ENCODE measurements around the gene ZNF90.
"Not testable (repeated sequence)": the region's sequence is repeated elsewhere in the genome, so short reads cannot be mapped to it uniquely, and the experiment has no call there.

The ZNF90 gene

DNA sequence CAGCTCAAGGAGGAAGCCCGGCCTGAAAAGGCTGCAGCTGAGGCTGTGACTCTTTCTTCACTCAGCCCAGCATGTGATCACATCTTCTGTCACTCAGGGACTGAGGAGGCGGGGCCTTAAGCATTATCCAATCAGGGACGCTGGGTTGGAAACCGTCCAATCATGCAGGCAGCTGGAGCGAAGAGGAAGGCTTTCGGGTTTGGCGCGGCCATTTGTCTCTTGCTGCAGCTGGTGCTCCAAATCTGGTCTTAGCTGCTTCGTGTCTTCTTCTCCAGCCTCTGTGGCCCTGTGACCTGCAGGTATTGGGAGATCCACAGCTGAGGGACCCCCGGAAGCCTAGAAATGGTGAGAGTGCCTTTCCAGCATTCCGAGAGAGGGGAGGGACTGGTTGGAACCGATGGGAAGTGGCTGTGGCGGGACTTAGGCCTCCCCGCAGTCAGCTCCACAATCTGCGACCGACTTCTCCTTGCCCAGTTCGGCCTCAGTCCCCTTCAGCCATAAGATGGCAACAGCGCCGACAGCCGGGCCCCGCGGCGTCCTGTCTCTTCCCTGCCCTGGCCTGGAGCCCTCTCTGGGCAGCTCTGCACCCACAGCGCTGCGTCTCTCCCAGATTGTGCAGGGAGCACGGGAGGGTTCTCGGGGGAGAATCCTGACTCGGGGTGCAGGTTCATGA, at the start of gene ZNF90:
Gene ZNF90 (plus strand): TSS at position 210 of the 673 bp plus-strand sequence. CDS start 133 bp downstream, at position 343.
- FAIRE-seq (no peak), DNase-seq (ENCODE audit: low spot score) (no peak)

DNA sequence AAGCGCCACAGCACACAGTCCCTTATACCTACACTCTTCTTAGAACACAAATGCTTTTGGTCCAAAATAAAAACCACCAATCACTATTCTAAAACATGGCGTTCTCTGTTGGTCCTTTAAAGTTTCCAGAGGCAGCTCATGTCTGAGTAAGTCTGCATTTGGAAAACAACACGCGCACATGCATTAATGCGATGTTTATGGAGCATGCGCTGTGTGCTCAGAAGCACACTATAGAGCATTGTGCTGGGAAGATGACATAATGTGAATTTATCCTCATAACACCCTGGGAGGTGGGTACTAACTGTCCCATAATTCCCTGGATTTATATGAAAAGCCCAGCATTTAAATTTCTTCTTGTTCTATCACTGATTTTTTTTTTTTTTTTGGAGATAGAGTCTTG, 49.2 kb upstream of the ZNF90 start:
- DNase-seq (ENCODE audit: low spot score) (no peak), FAIRE-seq (no peak)

- DNase-seq (ENCODE audit: low spot score) = no peak
- no peak for FAIRE-seq
Measured at GRCh38 chr19:20035935-20036334, 41.9 kb upstream of the ZNF90 start.

GRCh38 chr19:20038358-20039202, 39.2 kb upstream of the ZNF90 start:
- no peak for FAIRE-seq
- DNase-seq (ENCODE audit: low spot score) = no peak

- DNase-seq (ENCODE audit: low spot score) = peak; percentile 67
- no peak for FAIRE-seq
Measured at GRCh38 chr19:20039203-20039723, 38.5 kb upstream of the ZNF90 start, which contains the start of gene ZNF682. Gene ZNF682, minus strand, starts transcription at chr19:20039505. Its CDS starts 160 bp downstream, at chr19:20039345.

GRCh38 chr19:20044663-20045062, 33.1 kb upstream of the ZNF90 start:
- no peak for FAIRE-seq
- no peak for DNase-seq (ENCODE audit: low spot score)

GRCh38 chr19:20045742-20046141, 32.1 kb upstream of the ZNF90 start:
- FAIRE-seq; DNase-seq (ENCODE audit: low spot score): not testable (repeated sequence)

DNA sequence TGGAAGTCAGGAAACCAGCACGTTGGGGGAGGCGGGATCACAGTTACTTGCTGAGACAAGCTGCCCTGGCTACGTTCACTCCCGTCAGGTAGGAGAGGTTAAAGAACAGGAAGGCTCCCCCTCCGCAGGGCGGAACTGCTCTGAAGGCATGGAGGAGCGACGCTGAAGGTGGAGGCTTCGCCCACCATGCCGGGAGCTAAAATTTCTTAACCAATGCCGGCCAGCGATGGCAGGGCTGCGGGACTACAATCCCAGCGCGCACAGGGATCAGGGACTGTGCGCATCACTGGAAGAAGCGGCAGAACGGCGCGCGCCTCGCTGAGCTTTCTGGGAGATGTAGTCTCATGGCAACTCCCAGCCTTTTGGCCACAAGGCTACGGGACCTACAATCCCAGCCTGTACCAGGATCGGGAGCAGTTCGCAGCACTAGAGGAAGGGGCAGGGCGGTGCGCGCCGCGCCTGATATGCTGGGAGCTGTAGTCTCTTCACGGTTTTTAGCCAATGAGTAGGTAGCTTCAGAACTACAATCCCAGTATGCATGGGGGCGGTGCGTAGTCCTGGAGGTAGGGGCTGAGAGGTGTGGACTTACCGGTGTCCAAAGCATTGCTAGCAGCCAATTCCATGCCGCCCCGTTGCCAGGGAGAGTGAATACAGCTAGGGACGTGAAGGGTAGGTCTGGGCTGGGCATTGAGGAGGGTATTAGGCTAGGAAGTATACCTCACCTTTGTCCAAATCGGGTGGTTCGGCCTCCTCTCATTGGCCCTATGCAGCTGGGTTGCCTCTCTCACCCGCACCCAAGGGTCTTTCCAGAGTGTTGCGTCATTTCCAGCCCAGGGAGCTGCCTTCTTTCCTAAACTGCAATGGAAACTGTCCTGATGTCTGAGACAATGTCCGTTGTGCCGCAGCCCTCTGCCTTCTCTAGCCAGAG, 25.7 kb upstream of the ZNF90 start:
- DNase-seq (ENCODE audit: low spot score) = peak; percentile 52
- no peak for FAIRE-seq

DNA sequence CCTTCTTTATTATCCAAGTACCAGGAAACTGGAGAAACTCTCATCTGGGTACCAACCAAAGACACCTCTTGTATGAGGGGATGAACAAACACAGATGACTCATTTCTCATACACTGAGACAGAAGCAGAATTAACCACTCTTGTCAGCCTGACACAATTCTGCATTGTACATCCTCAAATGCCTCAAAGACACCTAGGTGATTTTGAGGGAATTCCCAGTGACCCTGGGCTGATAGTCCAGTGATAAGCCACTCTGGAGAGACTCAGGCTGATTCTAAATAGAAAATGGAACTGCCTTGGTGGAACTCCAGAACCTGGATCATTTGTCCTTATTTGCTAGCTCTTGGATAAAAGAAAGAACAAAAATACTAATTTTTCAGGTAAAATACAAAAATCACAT, 19.1 kb upstream of the ZNF90 start:
- DNase-seq (ENCODE audit: low spot score); FAIRE-seq: not testable (repeated sequence)

DNA sequence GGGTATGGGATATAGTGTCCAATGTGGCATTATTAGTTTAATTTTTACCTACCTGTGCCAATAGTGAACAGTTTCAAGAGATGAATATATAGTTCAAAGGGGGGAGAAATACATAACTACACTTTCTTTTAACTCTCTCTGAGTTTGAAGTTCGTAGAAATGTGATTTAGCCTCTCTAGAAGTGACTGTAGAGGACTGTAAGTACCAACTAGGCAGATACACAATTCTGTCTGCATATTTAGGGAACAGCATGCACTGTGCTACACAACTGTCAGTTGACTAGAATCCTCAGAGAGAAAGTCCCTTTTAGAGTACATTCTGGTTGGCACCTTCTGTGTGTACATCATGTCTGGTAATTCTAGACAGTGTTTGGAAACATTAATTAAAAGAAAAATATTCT, 17.5 kb upstream of the ZNF90 start:
- FAIRE-seq = no peak

DNA sequence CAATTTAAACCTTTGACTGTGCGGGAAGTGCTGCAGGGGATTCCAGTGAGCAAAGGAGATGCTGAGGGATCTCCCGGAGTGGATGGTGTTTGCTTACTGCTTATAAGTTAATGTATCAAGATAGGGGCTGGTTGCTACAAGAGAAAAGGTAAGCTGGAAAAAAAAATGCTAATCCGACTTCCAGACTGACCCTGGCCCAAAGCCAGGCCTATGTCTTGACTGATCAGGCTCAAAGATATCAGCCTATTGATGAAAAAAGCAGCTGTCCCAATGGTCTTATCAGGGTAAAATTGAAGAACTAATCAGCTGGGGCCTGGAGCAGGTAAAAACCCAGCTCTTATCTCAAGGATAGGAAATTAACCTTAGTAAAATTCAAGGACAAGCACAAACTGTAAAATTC, 10.9 kb upstream of the ZNF90 start:
- FAIRE-seq (no peak), DNase-seq (ENCODE audit: low spot score) (no peak)

More for the DNA sequence above, 17.5 kb upstream of the ZNF90 start:
- DNase-seq (ENCODE audit: low spot score) = no peak

DNA sequence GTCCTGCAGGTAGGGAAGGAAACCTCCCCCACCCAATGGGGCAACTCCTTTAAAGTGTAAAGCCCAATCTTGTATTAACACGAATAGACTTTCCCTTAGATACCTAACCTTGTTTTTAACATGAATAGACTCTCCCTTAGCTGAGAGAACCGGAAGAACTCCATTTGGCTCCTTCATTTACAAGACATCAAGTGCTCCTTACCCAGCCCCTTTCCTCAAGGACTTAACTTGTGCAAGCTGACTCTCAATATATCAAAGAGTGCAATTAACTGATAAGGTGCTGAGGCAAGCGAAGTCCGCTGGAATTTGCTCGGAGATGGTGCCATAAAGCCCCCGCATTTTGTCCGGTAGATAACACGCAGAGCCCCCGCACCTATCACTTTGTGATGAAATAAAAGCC, 9.9 kb upstream of the ZNF90 start:
- FAIRE-seq (no peak), DNase-seq (ENCODE audit: low spot score) (no peak)

GRCh38 chr19:20068559-20068958, 9.2 kb upstream of the ZNF90 start:
- not testable (repeated sequence) for FAIRE-seq; DNase-seq (ENCODE audit: low spot score)

GRCh38 chr19:20070691-20071090, 7.1 kb upstream of the ZNF90 start:
- FAIRE-seq = no peak
- no peak for DNase-seq (ENCODE audit: low spot score)

- no peak for FAIRE-seq
- no peak for DNase-seq (ENCODE audit: low spot score)
Measured at GRCh38 chr19:20072936-20073335, 4.9 kb upstream of the ZNF90 start.

DNA sequence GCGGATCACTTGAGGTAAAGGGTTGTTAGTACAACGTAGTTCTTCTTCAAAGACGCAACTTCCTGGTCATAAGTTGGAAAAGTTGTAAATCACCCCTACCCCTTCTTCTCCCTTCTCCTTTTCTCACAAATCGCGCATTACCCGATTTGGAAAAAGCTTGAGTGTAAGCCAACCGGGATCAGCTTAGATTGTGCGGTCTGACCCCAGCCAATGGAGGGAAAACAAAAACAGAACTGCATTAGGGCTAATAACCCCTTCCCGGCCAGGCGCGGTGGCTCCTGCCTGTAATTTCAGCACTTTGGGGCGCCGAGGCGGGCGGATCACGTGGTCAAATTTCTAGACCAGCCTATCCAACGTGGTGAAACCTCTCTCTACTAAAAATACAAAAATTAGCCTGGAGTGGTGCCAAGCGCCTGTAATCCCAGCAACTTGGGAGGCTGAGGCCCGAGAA, 806 bp downstream of the ZNF90 start:
- DNase-seq (ENCODE audit: low spot score) = no peak
- FAIRE-seq = no peak

DNA sequence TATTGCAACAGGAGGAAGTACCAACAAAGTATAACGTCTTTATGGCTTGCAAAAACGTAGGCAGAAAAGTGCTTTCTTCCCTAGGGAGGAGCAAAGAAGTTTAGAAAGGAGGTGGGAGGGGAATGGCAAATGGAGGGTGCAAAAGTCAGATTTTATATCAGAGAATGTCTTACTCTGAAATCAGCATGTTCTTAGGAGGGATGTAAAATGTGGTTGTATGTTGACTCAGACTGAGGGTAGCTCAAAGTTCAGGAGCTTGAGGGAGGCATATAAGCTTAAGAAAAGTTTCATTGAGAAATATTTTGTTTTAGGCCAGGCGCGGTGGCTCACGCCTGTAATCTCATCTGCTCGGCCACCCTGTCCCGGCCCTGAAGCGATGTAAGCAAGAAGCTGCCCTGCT, 1.7 kb downstream of the ZNF90 start:
- FAIRE-seq (no peak), DNase-seq (ENCODE audit: low spot score) (no peak)

- FAIRE-seq (no peak), DNase-seq (ENCODE audit: low spot score) (no peak)
Measured at GRCh38 chr19:20080656-20081055, 2.9 kb downstream of the ZNF90 start.

- not testable (repeated sequence) for FAIRE-seq; DNase-seq (ENCODE audit: low spot score)
Measured at GRCh38 chr19:20082232-20082833, 4.5 kb downstream of the ZNF90 start.

GRCh38 chr19:20082876-20083275, 5.1 kb downstream of the ZNF90 start:
- not testable (repeated sequence) for FAIRE-seq; DNase-seq (ENCODE audit: low spot score)

- DNase-seq (ENCODE audit: low spot score) = no peak
- FAIRE-seq = no peak
Measured at GRCh38 chr19:20102097-20102496, 24.3 kb downstream of the ZNF90 start.
